Keratinocyte (primary cell): Measurements from ENCODE around the gene PADI6. TPM values are rescaled to one million over a fixed set of nuclear protein-coding genes. Genes with fewer than 3 reads are reported as not detected.

Source experiments
- DNase-seq: peaks from one replicate; pipeline ENCODE4 v3.0.0-alpha.2; 2011; ENCODE audit warnings: low read depth, missing footprints, low spot score
- FAIRE-seq: peaks from 2 replicates; lab custom pipeline; 2011; peaks lifted over from hg19 to GRCh38; lab: Jason Lieb, UNC
- H2AFZ ChIP-seq: 2 replicates; pipeline ENCODE4 v1.6.0; 2012; ENCODE audit warnings: low read length, control low read depth, inconsistent platforms; ENCODE audit not compliant: control insufficient read depth
- H3K27ac ChIP-seq: 2 replicates; pipeline ENCODE4 v1.5.1; 2011; ENCODE audit warnings: low read length; ENCODE audit not compliant: control insufficient read depth, insufficient read depth
- H3K27me3 ChIP-seq: 3 replicates; pipeline ENCODE4 v1.6.0; 2011; ENCODE audit warnings: low read length; ENCODE audit not compliant: control insufficient read depth, insufficient read depth; ENCODE audit errors: extremely low read depth
- H3K36me3 ChIP-seq, 2 experiments: 2 replicates in 1 of 2; 3 replicates in 1 of 2; pipeline ENCODE4 v1.5.1; 2011; ENCODE audit warnings: low read length in 2 of 2, mild to moderate bottlenecking in 1 of 2; ENCODE audit not compliant: control insufficient read depth in 2 of 2, insufficient read depth in 2 of 2; ENCODE audit errors: extremely low read depth in 1 of 2
- H3K4me1 ChIP-seq: 3 replicates; pipeline ENCODE4 v1.5.1; 2011; ENCODE audit warnings: low read length; ENCODE audit not compliant: control insufficient read depth, insufficient read depth; ENCODE audit errors: extremely low read depth
- H3K4me2 ChIP-seq: 3 replicates; pipeline ENCODE4 v1.6.0; 2011; ENCODE audit warnings: low read depth, low read length; ENCODE audit not compliant: control insufficient read depth, insufficient read depth; ENCODE audit errors: extremely low read depth
- H3K4me3 ChIP-seq, 3 experiments: fragments of 200-600 bp in 1 of 3; sonication (generic) in 1 of 3; 2 replicates in 2 of 3; 3 replicates in 1 of 3; pipeline ENCODE4 v1.5.1; 2011 to 2016; ENCODE audit warnings: low read length in 3 of 3, mild to moderate bottlenecking in 3 of 3, control low read depth in 2 of 3, inconsistent platforms in 1 of 3, low read depth in 1 of 3, mixed read lengths in 1 of 3, mixed run types in 1 of 3, moderate library complexity in 1 of 3; ENCODE audit not compliant: control insufficient read depth in 2 of 3, insufficient read depth in 2 of 3; ENCODE audit errors: extremely low read depth in 1 of 3
- H3K79me2 ChIP-seq: 2 replicates; pipeline ENCODE4 v1.6.0; 2012; ENCODE audit warnings: low read length; ENCODE audit not compliant: control insufficient read depth, insufficient read depth
- H3K9ac ChIP-seq: 3 replicates; pipeline ENCODE4 v1.6.0; 2011; ENCODE audit warnings: low read length; ENCODE audit not compliant: control insufficient read depth, insufficient read depth; ENCODE audit errors: extremely low read depth
- H3K9me1 ChIP-seq: 3 replicates; pipeline ENCODE4 v1.6.0; 2011; ENCODE audit warnings: low read length; ENCODE audit not compliant: control insufficient read depth, insufficient read depth; ENCODE audit errors: extremely low read depth
- H3K9me3 ChIP-seq: 2 replicates; pipeline ENCODE4 v1.5.1; 2012; ENCODE audit warnings: low read depth, low read length; ENCODE audit not compliant: control insufficient read depth
- H4K20me1 ChIP-seq: 3 replicates; pipeline ENCODE4 v1.6.0; 2011; ENCODE audit warnings: low read length; ENCODE audit not compliant: control insufficient read depth, insufficient read depth; ENCODE audit errors: extremely low read depth
- EZH2 ChIP-seq: IDR thresholded peaks from one replicate; pipeline ENCODE4 v1.6.1; 2012; ENCODE audit warnings: inconsistent platforms, mild to moderate bottlenecking, low read length, moderate library complexity
- dilution Hi-C: fragments of 300-500 bp; cut with MboI; formaldehyde crosslinking; loops from one replicate; pipeline ENCODE4 v1.7.0; 2020; ENCODE audit warnings: low sequenced_read_pairs; ENCODE audit not compliant: extremely low pct_ligation_motif_present
- polyA plus RNA-seq, 5 experiments: library from polyadenylated mRNA; depleted of rRNA in 3 of 5; stranded (reverse) in 3 of 5; stranded (forward) in 1 of 5; unstranded in 1 of 5; fragments of >200 nt; gene quantifications; 1 replicate in 1 of 5; 2 replicates in 3 of 5; 3 replicates in 1 of 5; pipeline versions ENCODE4 v1.2.1 to v1.2.3, GENCODE V29; 2011 to 2012; ENCODE audit warnings: missing spikeins in 2 of 5, low read depth in 1 of 5, low replicate concordance in 1 of 5
- TF ChIP-seq, protein P1 (sequence below), 3 experiments: IDR thresholded peaks in 1 of 3; conservative IDR thresholded peaks in 1 of 3; optimal IDR thresholded peaks in 1 of 3; 2 replicates in 2 of 3; 3 replicates in 1 of 3; pipeline versions ENCODE3 to v1.5.1; 2011; ENCODE audit warnings: low read length in 3 of 3, mild to moderate bottlenecking in 3 of 3, moderate library complexity in 2 of 3, control low read depth in 1 of 3, inconsistent platforms in 1 of 3; ENCODE audit not compliant: insufficient read depth in 2 of 3; ENCODE audit errors: extremely low read depth in 1 of 3

Gene PADI6
- polyA plus RNA-seq, 1 donor (not counting 4 experiments of a cell fraction or from before 2014, with no cell fraction given), result not detected

DNA sequence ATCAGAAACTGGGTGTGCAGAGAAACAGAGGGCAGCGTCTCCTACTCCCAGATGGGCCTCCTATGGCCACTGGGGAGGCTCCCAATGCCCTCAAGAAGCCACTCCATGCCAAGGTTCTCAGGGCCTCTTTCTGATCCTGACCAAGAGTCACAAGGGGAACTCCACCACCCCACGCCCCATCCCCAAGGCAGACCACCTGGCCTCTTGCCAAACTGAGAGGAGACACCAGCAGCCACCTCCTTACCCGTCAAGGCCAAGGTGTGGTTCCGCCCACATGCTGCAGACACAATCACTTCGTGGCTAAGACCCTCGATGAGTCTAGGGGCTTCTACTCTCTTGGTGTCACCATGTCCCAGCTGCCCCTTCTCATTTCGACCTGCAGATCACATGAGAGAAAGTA, 50.5 kb downstream of the PADI6 start:
- no peaks in the 10 kb centered on the region for H4K20me1 ChIP-seq
- H3K79me2 ChIP-seq, result peaks cover 46% of the 10 kb centered on the region
- H3K9me3 ChIP-seq, result no peaks in the 10 kb centered on the region
- DNase-seq, result no peak
- no peaks in the 10 kb centered on the region for H3K9me1 ChIP-seq
- no peak for FAIRE-seq
- H3K36me3 ChIP-seq, result peaks cover 62 to 63% of the 10 kb centered on the region in 2 experiments
- H3K9ac ChIP-seq, result no peak overlapping the region
- H3K4me3 ChIP-seq, result no peak overlapping the region
- H3K27ac ChIP-seq, result no peak overlapping the region
- no peaks in the 10 kb centered on the region for H3K27me3 ChIP-seq
- H3K4me1 ChIP-seq, result no peaks in the 10 kb centered on the region
- no peak for TF ChIP-seq EZH2
- TF ChIP-seq, protein P1, sequence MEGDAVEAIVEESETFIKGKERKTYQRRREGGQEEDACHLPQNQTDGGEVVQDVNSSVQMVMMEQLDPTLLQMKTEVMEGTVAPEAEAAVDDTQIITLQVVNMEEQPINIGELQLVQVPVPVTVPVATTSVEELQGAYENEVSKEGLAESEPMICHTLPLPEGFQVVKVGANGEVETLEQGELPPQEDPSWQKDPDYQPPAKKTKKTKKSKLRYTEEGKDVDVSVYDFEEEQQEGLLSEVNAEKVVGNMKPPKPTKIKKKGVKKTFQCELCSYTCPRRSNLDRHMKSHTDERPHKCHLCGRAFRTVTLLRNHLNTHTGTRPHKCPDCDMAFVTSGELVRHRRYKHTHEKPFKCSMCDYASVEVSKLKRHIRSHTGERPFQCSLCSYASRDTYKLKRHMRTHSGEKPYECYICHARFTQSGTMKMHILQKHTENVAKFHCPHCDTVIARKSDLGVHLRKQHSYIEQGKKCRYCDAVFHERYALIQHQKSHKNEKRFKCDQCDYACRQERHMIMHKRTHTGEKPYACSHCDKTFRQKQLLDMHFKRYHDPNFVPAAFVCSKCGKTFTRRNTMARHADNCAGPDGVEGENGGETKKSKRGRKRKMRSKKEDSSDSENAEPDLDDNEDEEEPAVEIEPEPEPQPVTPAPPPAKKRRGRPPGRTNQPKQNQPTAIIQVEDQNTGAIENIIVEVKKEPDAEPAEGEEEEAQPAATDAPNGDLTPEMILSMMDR (optimal IDR thresholded peaks at IDR 0.05 in 1 of 3, IDR thresholded peaks at IDR 0.05 in 1 of 3, conservative IDR thresholded peaks at IDR 0.05 in 1 of 3; ENCODE audit: extremely low read depth in 1 of 3, insufficient read depth in 2 of 3, low read length in 3 of 3), result no peak
- no peak overlapping the region for H2AFZ ChIP-seq
- dilution Hi-C loops, result no loop called here
- H3K4me2 ChIP-seq, result no peak overlapping the region

DNA sequence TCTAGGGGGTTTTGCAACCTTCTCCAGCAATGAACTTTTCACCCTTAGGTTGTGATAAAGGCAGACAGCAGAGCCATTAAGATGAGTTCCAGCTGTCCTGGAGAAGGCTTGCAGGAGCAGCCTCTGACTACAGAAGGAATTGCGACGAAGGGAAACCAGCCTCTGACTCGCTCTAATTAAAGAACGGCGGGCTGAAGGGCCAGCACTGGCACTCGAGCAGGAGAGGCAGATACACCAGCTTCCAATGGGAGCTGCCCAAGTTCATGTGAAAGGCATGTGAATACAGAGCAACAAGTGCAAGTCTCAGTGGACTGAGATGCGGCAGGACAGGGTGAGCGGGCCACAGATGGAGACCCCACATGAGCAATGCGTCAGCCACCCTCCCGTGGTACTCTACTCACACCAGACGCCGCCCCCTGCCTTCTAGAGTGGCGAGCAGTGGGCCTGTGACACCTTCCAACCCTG, 51.8 kb downstream of the PADI6 start:
- Histone ChIP-seq H3K9me1 (no peaks in the 10 kb centered on the region), H3K9me3 (no peaks in the 10 kb centered on the region), H3K36me3 (peaks cover 64 to 70% of the 10 kb centered on the region in 2 experiments), H3K4me2 (no peak overlapping the region), H4K20me1 (peaks cover 2% of the 10 kb centered on the region), H3K4me3 (no peak overlapping the region), H3K27ac (no peak overlapping the region), H3K27me3 (no peaks in the 10 kb centered on the region), H3K79me2 (peaks cover 56% of the 10 kb centered on the region), H3K4me1 (no peaks in the 10 kb centered on the region), H3K9ac (no peak overlapping the region), H2AFZ (no peak overlapping the region)
- dilution Hi-C loops, result no loop called here
- no peak for TF ChIP-seq EZH2
- TF ChIP-seq, protein P1 (optimal IDR thresholded peaks at IDR 0.05 in 1 of 3, IDR thresholded peaks at IDR 0.05 in 1 of 3, conservative IDR thresholded peaks at IDR 0.05 in 1 of 3; ENCODE audit: extremely low read depth in 1 of 3, insufficient read depth in 2 of 3, low read length in 3 of 3), result no peak
- FAIRE-seq (no peak), DNase-seq (no peak)
